Kidney epithelial cell (primary cell): ENCODE data around the gene TREX2. TPM values are rescaled to one million over a fixed set of nuclear protein-coding genes. Genes with fewer than 3 reads are reported as not detected.

ENCODE experiments used
- DNase-seq: peaks from one replicate; pipeline ENCODE4 v3.0.0-alpha.2; 2010; ENCODE audit warnings: low read depth
- H3K27me3 ChIP-seq: 2 replicates; pipeline ENCODE4 v1.6.0; 2011; ENCODE audit warnings: low read length; ENCODE audit not compliant: control insufficient read depth, insufficient read depth
- H3K36me3 ChIP-seq: 2 replicates; pipeline ENCODE4 v1.5.1; 2011; ENCODE audit warnings: low read length; ENCODE audit not compliant: control insufficient read depth, insufficient read depth
- H3K4me3 ChIP-seq: 2 replicates; pipeline ENCODE4 v1.5.1; 2011; ENCODE audit warnings: low read depth, mild to moderate bottlenecking, control low read depth, low read length
- CTCF ChIP-seq: IDR thresholded peaks from 2 replicates; pipeline ENCODE4 v1.5.1; 2011; ENCODE audit warnings: mild to moderate bottlenecking, moderate library complexity, low read length, control low read depth, inconsistent platforms; ENCODE audit not compliant: insufficient read depth, poor library complexity, severe bottlenecking
- total RNA-seq: library from RNA; depleted of rRNA; stranded (reverse); fragments of >200 nt; gene quantifications from 2 replicates; pipeline ENCODE4 v1.2.3, GENCODE V29; 2015

TREX2 gene
- total RNA-seq, 1 donor from 2014 or later: 1.1 TPM

GRCh38 chrX:153492543-153492942, 46.7 kb upstream of the TREX2 start:
- TF ChIP-seq CTCF: no peak
- Histone ChIP-seq H3K27me3 (peaks cover 11% of the 10 kb centered on the region), H3K4me3 (no peak overlapping the region), H3K36me3 (no peaks in the 10 kb centered on the region)
- DNase-seq: no peak

- no peaks in the 10 kb centered on the region for H3K36me3 ChIP-seq
- H3K27me3 ChIP-seq: peaks cover 11% of the 10 kb centered on the region
- DNase-seq: no peak
- H3K4me3 ChIP-seq: no peak overlapping the region
- TF ChIP-seq CTCF: no peak
Measured at GRCh38 chrX:153491918-153492317, 46.1 kb upstream of the TREX2 start.

GRCh38 chrX:153491351-153491914, 45.6 kb upstream of the TREX2 start:
- no peak for TF ChIP-seq CTCF
- no peaks in the 10 kb centered on the region for H3K36me3 ChIP-seq
- no peak overlapping the region for H3K4me3 ChIP-seq
- peaks cover 11% of the 10 kb centered on the region for H3K27me3 ChIP-seq
- no peak for DNase-seq

- H3K36me3 ChIP-seq: no peaks in the 10 kb centered on the region
- no peak for TF ChIP-seq CTCF
- peaks cover 6% of the 10 kb centered on the region for H3K27me3 ChIP-seq
- no peak overlapping the region for H3K4me3 ChIP-seq
- DNase-seq: no peak
Measured at GRCh38 chrX:153490217-153490930, 44.5 kb upstream of the TREX2 start.

- no peak for TF ChIP-seq CTCF
- no peak for DNase-seq
- Histone ChIP-seq H3K4me3 (no peak overlapping the region), H3K36me3 (no peaks in the 10 kb centered on the region), H3K27me3 (peaks cover 2% of the 10 kb centered on the region)
Measured at GRCh38 chrX:153488231-153488914, 42.5 kb upstream of the TREX2 start.

- no peak for DNase-seq
- no peak for TF ChIP-seq CTCF
- H3K4me3 ChIP-seq: no peak overlapping the region
- H3K36me3 ChIP-seq: no peaks in the 10 kb centered on the region
- peaks cover 2% of the 10 kb centered on the region for H3K27me3 ChIP-seq
Measured at GRCh38 chrX:153487590-153488071, 41.8 kb upstream of the TREX2 start.
